GM18858 (cell line): Measurements from ENCODE around the gene TMEM127.

ENCODE experiments used
- ATAC-seq: cut with Tn5 transposase; IDR thresholded peaks from one replicate; pipeline ENCODE4 v1.9.1; 2021; ENCODE audit not compliant: unreplicated experiment

TMEM127 gene

DNA sequence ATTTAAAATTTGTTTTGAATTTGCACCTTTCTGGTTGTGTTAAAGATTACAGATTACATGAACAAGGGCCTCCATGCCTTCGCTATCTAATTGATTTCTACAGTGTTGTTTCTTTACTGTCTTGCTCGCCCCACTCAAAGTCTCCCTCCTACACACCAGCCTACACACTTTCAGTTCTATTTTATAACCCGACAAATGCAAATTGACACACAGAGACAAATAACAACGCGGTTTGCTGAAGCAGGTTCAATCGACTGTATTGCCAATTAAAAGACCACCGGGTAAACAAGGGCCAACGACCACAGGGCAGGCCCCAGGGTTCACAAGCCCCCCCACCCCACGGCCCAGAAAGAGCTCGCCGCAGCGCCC is 58.0 kb downstream of the TMEM127 start:
- no peak for ATAC-seq

DNA sequence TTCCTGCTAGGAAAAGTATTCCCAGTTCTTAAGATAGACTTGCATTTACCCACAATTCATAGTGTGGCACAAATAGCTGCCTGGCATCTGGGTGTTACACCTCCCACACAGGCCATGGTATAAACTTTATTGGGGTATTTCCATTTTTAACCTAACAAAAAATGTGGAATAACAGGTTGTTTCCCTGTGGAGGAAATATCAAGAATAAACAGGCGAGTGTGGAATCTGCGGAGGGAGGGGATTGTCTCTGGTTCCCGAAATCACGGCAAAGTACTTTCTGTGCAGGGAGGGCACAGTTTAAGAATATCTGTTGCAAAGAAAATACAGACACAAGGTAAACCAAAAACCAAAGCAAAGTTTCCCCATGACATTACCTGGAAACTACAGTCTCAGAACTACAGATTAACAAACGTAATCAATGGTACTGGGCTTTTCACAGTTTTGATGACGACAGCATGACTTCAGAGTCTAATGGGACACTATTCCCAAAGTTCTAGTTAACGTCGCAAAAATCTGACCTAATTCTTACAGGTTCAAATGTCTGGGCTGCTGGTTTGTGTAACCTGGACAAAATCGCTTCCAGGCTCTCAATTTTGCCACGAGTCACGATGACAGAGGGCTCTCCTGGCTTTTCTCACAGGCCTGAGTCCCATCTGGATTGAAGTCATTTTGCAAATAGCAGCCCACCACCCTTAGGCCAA is 58.6 kb downstream of the TMEM127 start:
- no peak for ATAC-seq

GRCh38 chr2:96205888-96206287 is 59.9 kb downstream of the TMEM127 start:
- ATAC-seq, result no peak

GRCh38 chr2:96204836-96205624 is 60.8 kb downstream of the TMEM127 start:
- ATAC-seq, result no peak

DNA sequence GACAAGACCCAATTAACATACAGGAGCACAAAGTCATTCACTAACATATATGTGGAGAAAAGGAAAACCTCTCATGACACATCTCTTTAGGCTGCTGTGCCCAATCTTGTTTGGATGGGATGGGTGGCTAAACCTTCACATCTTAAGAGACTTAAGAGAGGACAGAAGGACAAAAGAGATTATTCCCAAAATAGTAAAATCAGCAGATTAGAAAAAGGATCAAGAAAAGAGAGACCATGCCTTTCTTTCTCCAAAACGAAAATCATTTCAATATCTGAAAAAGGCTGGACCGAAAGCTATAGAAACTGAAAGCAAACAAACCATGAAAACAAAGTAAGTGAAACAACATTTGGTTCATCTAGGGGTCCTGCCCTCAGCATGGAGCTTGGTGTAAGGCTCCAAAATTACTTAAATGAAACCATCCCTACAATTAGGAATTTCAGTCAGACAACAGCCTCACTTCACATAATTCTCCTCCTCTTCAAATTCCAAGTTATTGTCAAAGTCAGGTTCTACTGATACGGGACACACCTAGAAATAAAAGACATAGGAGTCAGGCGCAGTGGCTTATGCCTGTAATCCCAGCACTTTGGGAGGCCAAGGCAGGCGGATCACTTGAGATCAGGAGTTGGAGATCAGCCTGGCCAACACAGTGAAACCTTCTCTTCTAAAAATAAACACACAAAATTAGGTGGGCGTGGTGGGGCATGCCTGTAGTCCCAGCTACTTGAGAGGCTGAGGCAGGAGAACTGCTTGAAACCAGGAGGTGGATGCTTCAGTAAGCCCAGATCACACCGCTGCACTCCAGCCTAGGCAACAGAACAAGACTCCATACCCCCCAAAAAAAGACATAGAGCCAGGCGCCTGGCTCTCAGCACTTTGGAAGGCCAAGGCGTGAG is 62.4 kb downstream of the TMEM127 start:
- no peak for ATAC-seq

GRCh38 chr2:96202152-96202854 is 63.5 kb downstream of the TMEM127 start:
- no peak for ATAC-seq

DNA sequence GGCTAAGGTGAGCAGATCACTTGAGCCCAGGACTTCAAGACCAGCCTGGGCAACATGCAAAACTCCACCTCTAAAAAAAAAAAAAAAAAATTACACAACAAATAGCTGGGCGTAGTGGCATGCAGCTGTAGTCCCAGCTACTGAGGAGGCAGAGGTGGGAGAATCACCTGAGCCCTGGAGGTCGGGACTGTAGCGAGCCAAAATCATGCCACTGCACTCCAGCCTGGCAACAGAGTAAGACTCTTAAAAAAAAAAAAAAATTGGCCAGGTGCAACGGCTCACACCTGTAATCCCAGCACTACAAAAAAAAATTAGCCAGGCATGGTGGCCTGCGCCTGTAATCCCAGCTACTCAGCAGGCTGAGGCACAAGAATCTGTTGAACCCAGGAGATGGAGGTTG is 64.5 kb downstream of the TMEM127 start:
- no peak for ATAC-seq

- no peak for ATAC-seq
These were observed 66.9 kb downstream of the TMEM127 start for GRCh38 chr2:96198921-96199320.
